Aorta (tissue), 5 donors: Measurements from ENCODE around the gene PRR29. TPM values are rescaled to one million over a fixed set of nuclear protein-coding genes. Genes with fewer than 3 reads are reported as not detected.
"Not testable (repeated sequence)": the region's sequence is repeated elsewhere in the genome, so short reads cannot be mapped to it uniquely, and the experiment has no call there.

ENCODE experiments used
- ATAC-seq: fragments of 200-7000 bp; cut with Tn5 transposase; one replicate; pipeline ENCODE4 v1.9.1; 2022; ENCODE audit warnings: moderate library complexity; ENCODE audit not compliant: low FRiP score
- DNase-seq, 2 donors: peaks; one replicate each; pipeline ENCODE4 v3.0.0-alpha.2; 2020
- H3K27ac ChIP-seq, 2 donors: one replicate each; pipeline ENCODE4 v1.5.1; 2013; ENCODE audit warnings: low read length in 2 of 2, mild to moderate bottlenecking in 2 of 2, moderate library complexity in 2 of 2, control low read depth in 1 of 2, inconsistent platforms in 1 of 2, low read depth in 1 of 2
- H3K27me3 ChIP-seq, 2 donors: one replicate each; pipeline ENCODE4 v1.6.1; 2013; ENCODE audit warnings: control low read depth in 1 of 2, low read length in 1 of 2, mild to moderate bottlenecking in 1 of 2, moderate library complexity in 1 of 2; ENCODE audit not compliant: insufficient read depth in 2 of 2, control insufficient read depth in 1 of 2
- H3K36me3 ChIP-seq, 2 donors: one replicate each; pipeline ENCODE4 v1.6.1; 2013; ENCODE audit warnings: control low read depth in 1 of 2, low read length in 1 of 2, mild to moderate bottlenecking in 1 of 2; ENCODE audit not compliant: insufficient read depth in 2 of 2, control insufficient read depth in 1 of 2
- H3K4me1 ChIP-seq, 2 donors: one replicate each; pipeline ENCODE4 v1.6.1; 2013; ENCODE audit warnings: low read length in 2 of 2, control low read depth in 1 of 2, mild to moderate bottlenecking in 1 of 2, moderate library complexity in 1 of 2; ENCODE audit not compliant: insufficient read depth in 2 of 2, control insufficient read depth in 1 of 2
- H3K4me3 ChIP-seq, 2 donors: one replicate each; pipeline ENCODE4 v1.5.1; 2013; ENCODE audit warnings: low read length in 2 of 2, control low read depth in 1 of 2, mild to moderate bottlenecking in 1 of 2
- H3K9me3 ChIP-seq: one replicate; pipeline ENCODE4 v1.6.1; 2013; ENCODE audit warnings: mild to moderate bottlenecking, low read length; ENCODE audit not compliant: control insufficient read depth
- WGBS, 2 donors: extraction: QIAGEN DNeasy Blood & Tissue Kit; methylation state at CpG; one replicate each; pipeline ENCODE4 v1.1.7; 2013; 5-methylcytosine and 5-hydroxymethylcytosine counted together
- intact Hi-C, 2 donors: fragments of 100-400 bp; cut with DNase I; formaldehyde crosslinking; loops; one replicate each; pipeline versions ENCODE4 v1.14.2 to v1.15.0; 2022
- polyA plus RNA-seq, 2 donors: library from polyadenylated mRNA; stranded (reverse); fragments of 200-250 nt; gene quantifications; one replicate each; pipeline ENCODE4 v1.2.3, GENCODE V29; 2013
- total RNA-seq, 2 donors: library from RNA; stranded (reverse); fragmentation: NEBNext Ultra II Directional; extraction: Animal tissue kit (Norgen Biotek cat#: 25700); gene quantifications; one replicate each; pipeline ENCODE4 v1.2.1, GENCODE V29; 2021
- donor health status: healthy with polysubstance abuse.
- donor health status: Bipolar disorder and iron deficiency.
- donor health status: DM: no; HTN: no; CAD: no.
- donor health status: DM: no; HTN: no; CAD: no.
- donor health status: DM: yes; HTN: yes; CAD: no.

Gene PRR29
- total and polyA plus RNA-seq, 4 donors: 0.10 to 0.84 (median 0.62) TPM; not detected in 1

DNA sequence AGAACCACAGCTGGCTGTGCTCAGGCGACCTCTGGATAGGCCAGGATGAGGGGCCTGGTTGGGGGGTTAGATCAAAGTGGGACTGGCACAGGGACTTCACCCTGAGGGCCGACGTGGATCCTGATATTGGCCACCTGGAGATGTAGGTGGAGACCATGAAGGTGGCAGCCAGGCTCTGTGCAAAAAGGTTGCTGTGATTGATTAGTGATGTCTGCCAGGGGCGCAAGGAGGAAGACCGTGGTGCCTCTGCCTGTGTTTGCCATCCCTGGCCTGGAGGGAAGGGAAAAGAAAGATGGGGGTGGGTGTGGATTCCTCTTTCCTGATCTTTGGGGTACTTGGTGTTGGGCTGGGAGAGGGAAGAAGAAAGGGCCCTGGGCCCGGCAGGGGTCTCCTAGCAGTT lies 24.9 kb upstream of the PRR29 start:
- Histone ChIP-seq H3K9me3 (no peaks in the 10 kb centered on the region), H3K4me3 (no peak overlapping the region), H3K4me1 (no peaks in the 10 kb centered on the region), H3K27me3 (no peaks in the 10 kb centered on the region), H3K27ac (no peak overlapping the region), H3K36me3 (no peaks in the 10 kb centered on the region)
- 95% methylated on average over 6 of the region's 6 CpGs for WGBS, 2 donors
- intact Hi-C loops: no loop called here
- no peak for DNase-seq
- no peak for ATAC-seq

DNA sequence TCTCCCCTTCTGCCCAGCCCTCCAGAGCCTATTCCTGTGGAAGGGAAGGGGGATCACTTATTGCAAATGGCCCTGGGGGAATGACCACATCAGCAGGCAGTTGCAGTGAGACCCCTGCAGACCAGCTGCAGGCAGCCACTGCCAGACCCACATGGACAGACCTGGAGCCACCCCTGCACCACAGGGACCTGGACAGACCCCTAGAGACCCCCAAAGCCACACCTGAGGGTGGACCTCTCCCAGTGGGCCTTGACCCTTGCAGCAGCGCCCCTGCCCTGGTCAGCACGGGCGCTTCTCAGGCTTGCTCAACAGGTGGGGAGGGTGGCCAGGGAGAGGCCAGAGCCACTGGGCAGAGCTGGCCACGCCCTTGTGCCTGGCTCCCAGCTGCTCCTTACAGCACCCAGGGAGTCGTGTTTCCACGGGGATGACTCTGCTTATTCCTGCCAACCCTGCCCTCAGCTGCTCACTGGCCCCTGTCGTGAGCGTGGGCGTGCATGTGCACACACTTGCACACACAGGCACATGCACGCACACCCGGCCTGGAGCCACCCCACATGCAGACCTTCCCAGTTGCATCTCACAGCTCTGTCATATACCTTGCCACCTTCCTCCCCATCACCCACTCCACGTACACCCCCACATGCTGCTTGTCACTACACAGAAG lies 24.1 kb upstream of the PRR29 start:
- Histone ChIP-seq H3K27me3 (no peaks in the 10 kb centered on the region), H3K36me3 (no peaks in the 10 kb centered on the region), H3K4me3 (no peak overlapping the region), H3K9me3 (no peaks in the 10 kb centered on the region), H3K27ac (no peak overlapping the region), H3K4me1 (no peaks in the 10 kb centered on the region)
- WGBS, 2 donors: 80 to 81% methylated on average over 12 of the region's 12 CpGs
- intact Hi-C loops: no loop called here
- DNase-seq (no peak), ATAC-seq (peak; percentile 26)

GRCh38 chr17:63974594-63975192 lies 23.5 kb upstream of the PRR29 start:
- intact Hi-C loops: no loop called here
- Histone ChIP-seq H3K27ac (no peak overlapping the region), H3K4me3 (no peak overlapping the region), H3K27me3 (no peaks in the 10 kb centered on the region), H3K4me1 (no peaks in the 10 kb centered on the region), H3K9me3 (no peaks in the 10 kb centered on the region), H3K36me3 (no peaks in the 10 kb centered on the region)
- WGBS, 2 donors: 73 to 79% methylated on average over 10 of the region's 10 CpGs
- DNase-seq (no peak), ATAC-seq (no peak)

- intact Hi-C loops: no loop called here
- DNase-seq (no peak), ATAC-seq (no peak)
- Histone ChIP-seq H3K36me3 (no peaks in the 10 kb centered on the region), H3K9me3 (no peaks in the 10 kb centered on the region), H3K4me3 (no peak overlapping the region), H3K27me3 (no peaks in the 10 kb centered on the region), H3K4me1 (no peaks in the 10 kb centered on the region), H3K27ac (no peak overlapping the region)
- WGBS, 2 donors: 90 to 98% methylated on average over 2 of the region's 2 CpGs
Measured at GRCh38 chr17:63975541-63976092, 22.5 kb upstream of the PRR29 start.

DNA sequence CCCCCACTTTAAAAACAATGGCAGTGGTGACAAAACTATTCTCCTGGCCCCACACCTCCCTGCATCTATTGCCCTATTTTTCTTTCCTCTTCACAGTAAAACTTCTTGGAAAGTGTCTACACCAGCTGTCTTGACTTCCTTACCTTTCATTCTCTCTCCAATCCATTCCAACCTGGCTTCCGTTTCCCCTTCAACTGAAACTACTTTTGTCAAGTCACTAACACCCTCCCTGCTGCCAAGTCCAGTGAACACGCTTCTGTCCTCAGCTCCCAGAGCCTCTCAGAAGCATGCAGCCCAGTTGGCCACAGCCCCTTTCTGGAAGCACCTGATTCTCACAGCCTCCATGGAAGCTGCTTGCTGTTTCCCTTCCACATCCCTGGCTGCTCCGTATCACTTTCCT lies 21.4 kb upstream of the PRR29 start:
- intact Hi-C loops: no loop called here
- no peaks in the 10 kb centered on the region for H3K9me3 ChIP-seq
- H3K4me3 ChIP-seq: no peak overlapping the region
- no peaks in the 10 kb centered on the region for H3K27me3 ChIP-seq
- DNase-seq: no peak
- no peak for ATAC-seq
- H3K4me1 ChIP-seq: no peaks in the 10 kb centered on the region
- H3K36me3 ChIP-seq: no peaks in the 10 kb centered on the region
- no peak overlapping the region for H3K27ac ChIP-seq
- 76 to 83% methylated on average over 3 of the region's 3 CpGs for WGBS, 2 donors

- H3K4me1 ChIP-seq: no peaks in the 10 kb centered on the region
- no peak for ATAC-seq
- WGBS, 2 donors: 84 to 85% methylated on average over 13 of the region's 13 CpGs
- no peak overlapping the region for H3K27ac ChIP-seq
- no peaks in the 10 kb centered on the region for H3K36me3 ChIP-seq
- intact Hi-C loops: no loop called here
- H3K27me3 ChIP-seq: no peaks in the 10 kb centered on the region
- no peaks in the 10 kb centered on the region for H3K9me3 ChIP-seq
- no peak for DNase-seq
- H3K4me3 ChIP-seq: no peak overlapping the region
Measured at GRCh38 chr17:63978272-63979200, 19.6 kb upstream of the PRR29 start.

DNA sequence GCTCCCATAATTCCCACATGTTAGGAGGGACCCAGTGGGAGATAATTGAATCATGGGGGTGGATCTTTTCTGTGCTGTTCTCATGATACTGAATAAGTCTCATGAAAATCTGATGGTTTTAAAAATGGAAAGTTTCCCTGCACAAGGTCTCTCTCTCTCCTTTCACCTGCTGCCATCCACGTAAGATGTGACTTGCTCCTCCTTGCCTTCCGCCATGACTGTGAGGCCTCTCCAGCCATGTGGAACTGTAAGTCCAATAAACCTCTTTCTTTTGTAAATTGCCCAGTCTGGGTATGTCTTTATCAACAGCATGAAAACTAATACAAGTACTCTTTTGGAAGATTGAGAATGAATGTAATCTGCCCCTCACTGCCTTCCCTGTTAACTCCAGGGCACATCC lies 15.5 kb upstream of the PRR29 start:
- peak overlapping the region in 1 of 2 donors; percentile 35 for H3K27ac ChIP-seq
- 84 to 90% methylated on average over 2 of the region's 2 CpGs for WGBS, 2 donors
- intact Hi-C loops, H3K27me3 ChIP-seq, H3K4me3 ChIP-seq, H3K4me1 ChIP-seq, ATAC-seq, H3K36me3 ChIP-seq, H3K9me3 ChIP-seq, DNase-seq: not testable (repeated sequence)

- H3K9me3 ChIP-seq: no peaks in the 10 kb centered on the region
- no peak overlapping the region for H3K27ac ChIP-seq
- H3K27me3 ChIP-seq: no peaks in the 10 kb centered on the region
- H3K4me1 ChIP-seq: no peaks in the 10 kb centered on the region
- no peaks in the 10 kb centered on the region for H3K36me3 ChIP-seq
- no peak for ATAC-seq
- intact Hi-C loops: no loop called here
- H3K4me3 ChIP-seq: no peak overlapping the region
- WGBS, 2 donors: 4 to 5% methylated on average over 7 of the region's 7 CpGs
- peak in 1 of 2 donors; percentile 80 for DNase-seq
Measured at GRCh38 chr17:63983320-63983719, 14.8 kb upstream of the PRR29 start.
